ENCODE data around the gene WIPF1. TPM values are rescaled to one million over a fixed set of nuclear protein-coding genes. Genes with fewer than 3 reads are reported as not detected.

Gene WIPF1
- polyA plus RNA-seq, 1 donor from 2014 or later, result 120 TPM

- H3K27me3 Mint-ChIP-seq, result no peaks in the 10 kb centered on the region
- H3K4me1 Mint-ChIP-seq, result peaks cover 47 to 67% (median 65%) of the 10 kb centered on the region in 3 donors
- peaks cover 7% of the 10 kb centered on the region for H3K36me3 Mint-ChIP-seq
- peak overlapping the region in 2 of 3 donors; percentile 43 to 83 for H3K27ac Mint-ChIP-seq
- H3K4me3 Mint-ChIP-seq, result peak overlapping the region in 2 of 4 donors; percentile 15 to 98
- H3K9me3 Mint-ChIP-seq, result no peaks in the 10 kb centered on the region
Measured at GRCh38 chr2:174629506-174629905, 31.9 kb upstream of the WIPF1 start.

GRCh38 chr2:174628528-174629169, 31.0 kb upstream of the WIPF1 start:
- H3K4me1 Mint-ChIP-seq, result peaks cover 51 to 72% (median 69%) of the 10 kb centered on the region in 3 donors
- H3K4me3 Mint-ChIP-seq, result peak overlapping the region in 1 of 4 donors; percentile 49

GRCh38 chr2:174627216-174627615, 29.6 kb upstream of the WIPF1 start:
- no peaks in the 10 kb centered on the region for H3K27me3 Mint-ChIP-seq
- peak overlapping the region in 2 of 4 donors; percentile 6 to 62 for H3K4me3 Mint-ChIP-seq
- peaks cover 42 to 75% (median 60%) of the 10 kb centered on the region in 3 donors for H3K4me1 Mint-ChIP-seq
- peaks cover 6% of the 10 kb centered on the region for H3K36me3 Mint-ChIP-seq
- peak overlapping the region; percentile 35 to 90 (median 52) for H3K27ac Mint-ChIP-seq
- no peaks in the 10 kb centered on the region for H3K9me3 Mint-ChIP-seq

More at GRCh38 chr2:174628528-174629169, 31.0 kb upstream of the WIPF1 start:
- Mint-ChIP-seq H3K27ac (peak overlapping the region in 1 of 3 donors; percentile 34), H3K9me3 (no peaks in the 10 kb centered on the region), H3K27me3 (no peaks in the 10 kb centered on the region), H3K36me3 (peaks cover 7% of the 10 kb centered on the region)

- H3K27me3 Mint-ChIP-seq, result no peaks in the 10 kb centered on the region
- peaks cover 37 to 62% (median 52%) of the 10 kb centered on the region in 3 donors for H3K4me1 Mint-ChIP-seq
- no peak overlapping the region for H3K27ac Mint-ChIP-seq
- H3K36me3 Mint-ChIP-seq, result peaks cover 3% of the 10 kb centered on the region
- H3K4me3 Mint-ChIP-seq, result peak overlapping the region in 2 of 4 donors; percentile 75 to 82
- H3K9me3 Mint-ChIP-seq, result peaks cover 0 to 2% (median 0%) of the 10 kb centered on the region in 3 donors
Measured at GRCh38 chr2:174624895-174625430, 27.4 kb upstream of the WIPF1 start.

- Mint-ChIP-seq H3K27me3 (no peaks in the 10 kb centered on the region), H3K9me3 (peaks cover 0 to 2% (median 0%) of the 10 kb centered on the region in 3 donors), H3K27ac (peak overlapping the region; percentile 30 to 83 (median 64)), H3K4me1 (peaks cover 34 to 57% (median 44%) of the 10 kb centered on the region in 3 donors), H3K36me3 (peaks cover 3% of the 10 kb centered on the region), H3K4me3 (peak overlapping the region in 1 of 4 donors; percentile 50)
Measured at GRCh38 chr2:174623690-174624089, 26.1 kb upstream of the WIPF1 start.

GRCh38 chr2:174623106-174623637, 25.6 kb upstream of the WIPF1 start:
- Mint-ChIP-seq H3K4me1 (peaks cover 38 to 56% (median 45%) of the 10 kb centered on the region in 3 donors), H3K9me3 (peaks cover 0 to 2% (median 0%) of the 10 kb centered on the region in 3 donors), H3K27me3 (no peaks in the 10 kb centered on the region), H3K4me3 (peak overlapping the region in 1 of 4 donors; percentile 50), H3K27ac (peak overlapping the region in 2 of 3 donors; percentile 30 to 83), H3K36me3 (peaks cover 3% of the 10 kb centered on the region)

GRCh38 chr2:174621323-174621722, 23.7 kb upstream of the WIPF1 start:
- no peaks in the 10 kb centered on the region for H3K36me3 Mint-ChIP-seq
- peaks cover 0 to 2% (median 0%) of the 10 kb centered on the region in 3 donors for H3K9me3 Mint-ChIP-seq
- no peak overlapping the region for H3K27ac Mint-ChIP-seq
- no peak overlapping the region for H3K4me3 Mint-ChIP-seq
- H3K4me1 Mint-ChIP-seq, result peaks cover 49 to 64% (median 52%) of the 10 kb centered on the region in 3 donors
- H3K27me3 Mint-ChIP-seq, result no peaks in the 10 kb centered on the region

- Mint-ChIP-seq H3K27me3 (no peaks in the 10 kb centered on the region), H3K36me3 (no peaks in the 10 kb centered on the region), H3K4me3 (no peak overlapping the region), H3K27ac (peak overlapping the region; percentile 0 to 85 (median 74)), H3K9me3 (peaks cover 0 to 2% (median 0%) of the 10 kb centered on the region in 3 donors), H3K4me1 (peaks cover 56 to 63% (median 58%) of the 10 kb centered on the region in 3 donors)
Measured at GRCh38 chr2:174618179-174618578, 20.6 kb upstream of the WIPF1 start.

GRCh38 chr2:174617718-174618117, 20.1 kb upstream of the WIPF1 start:
- H3K27ac Mint-ChIP-seq, result peak overlapping the region; percentile 0 to 85 (median 74)
- no peaks in the 10 kb centered on the region for H3K27me3 Mint-ChIP-seq
- H3K36me3 Mint-ChIP-seq, result no peaks in the 10 kb centered on the region
- H3K9me3 Mint-ChIP-seq, result peaks cover 0 to 2% (median 0%) of the 10 kb centered on the region in 3 donors
- H3K4me3 Mint-ChIP-seq, result peak overlapping the region in 1 of 4 donors; percentile 75
- peaks cover 60 to 65% (median 60%) of the 10 kb centered on the region in 3 donors for H3K4me1 Mint-ChIP-seq

GRCh38 chr2:174617120-174617519, 19.5 kb upstream of the WIPF1 start:
- Mint-ChIP-seq H3K4me1 (peaks cover 64 to 66% (median 65%) of the 10 kb centered on the region in 3 donors), H3K27ac (peak overlapping the region in 2 of 3 donors; percentile 80 to 85), H3K36me3 (peaks cover 2% of the 10 kb centered on the region), H3K27me3 (no peaks in the 10 kb centered on the region), H3K4me3 (peak overlapping the region in 1 of 4 donors; percentile 75), H3K9me3 (peaks cover 0 to 2% (median 0%) of the 10 kb centered on the region in 3 donors)

GRCh38 chr2:174615871-174616436, 18.4 kb upstream of the WIPF1 start:
- Mint-ChIP-seq H3K27me3 (no peaks in the 10 kb centered on the region), H3K4me3 (peak overlapping the region; percentile 26 to 78 (median 54)), H3K36me3 (peaks cover 4% of the 10 kb centered on the region), H3K9me3 (peaks cover 0 to 2% (median 0%) of the 10 kb centered on the region in 3 donors), H3K4me1 (peaks cover 73 to 76% (median 73%) of the 10 kb centered on the region in 3 donors), H3K27ac (peak overlapping the region; percentile 77 to 94 (median 88))

- Mint-ChIP-seq H3K36me3 (peaks cover 5% of the 10 kb centered on the region), H3K4me1 (peaks cover 78 to 83% (median 79%) of the 10 kb centered on the region in 3 donors), H3K27me3 (no peaks in the 10 kb centered on the region), H3K9me3 (no peaks in the 10 kb centered on the region), H3K4me3 (peak overlapping the region in 2 of 4 donors; percentile 1 to 64), H3K27ac (peak overlapping the region; percentile 87 to 95 (median 92))
Measured at GRCh38 chr2:174614261-174614660, 16.7 kb upstream of the WIPF1 start.

GRCh38 chr2:174613531-174613930, 15.9 kb upstream of the WIPF1 start:
- Mint-ChIP-seq H3K9me3 (no peaks in the 10 kb centered on the region), H3K27me3 (no peaks in the 10 kb centered on the region), H3K36me3 (peaks cover 5% of the 10 kb centered on the region), H3K27ac (peak overlapping the region; percentile 89 to 95 (median 92)), H3K4me3 (peak overlapping the region; percentile 21 to 83 (median 58)), H3K4me1 (peaks cover 83 to 87% (median 85%) of the 10 kb centered on the region in 3 donors)

GRCh38 chr2:174612970-174613369, 15.4 kb upstream of the WIPF1 start:
- Mint-ChIP-seq H3K36me3 (peaks cover 5% of the 10 kb centered on the region), H3K9me3 (no peaks in the 10 kb centered on the region), H3K4me3 (peak overlapping the region in 3 of 4 donors; percentile 60 to 83 (median 82)), H3K27me3 (no peaks in the 10 kb centered on the region), H3K27ac (peak overlapping the region; percentile 89 to 97 (median 95)), H3K4me1 (peaks cover 84 to 88% (median 88%) of the 10 kb centered on the region in 3 donors)

Measured in IgD-negative memory B cell (primary cell).